Hair follicle dermal papilla cell (primary cell): ENCODE data around the gene CD226. TPM values are rescaled to one million over a fixed set of nuclear protein-coding genes. Genes with fewer than 3 reads are reported as not detected.

ENCODE experiments used
- total RNA-seq: library from RNA; depleted of rRNA; stranded (reverse); fragments of >200 nt; gene quantifications from 2 replicates; pipeline ENCODE4 v1.2.3, GENCODE V29; 2012

Gene CD226
- 1.1 and 1.5 TPM in 2 replicates for total RNA-seq

GRCh38 chr18:69947361-69948133 lies at the start of gene CD226:
TSS of gene CD226 (minus strand) at chr18:69947873. CDS start at chr18:69947406, 467 bp downstream.

